ENCODE data around the gene COMMD10.

Gene COMMD10

GRCh38 chr5:116297296-116297814 is 212.5 kb downstream of the COMMD10 start:
- DNase-seq, result no peak

- no peak for DNase-seq
Observed at GRCh38 chr5:116299746-116300640, 215.2 kb downstream of the COMMD10 start.

GRCh38 chr5:116301110-116301509 is 216.3 kb downstream of the COMMD10 start:
- DNase-seq, result no peak

- no peak for DNase-seq
Observed at GRCh38 chr5:116303340-116303739, 218.5 kb downstream of the COMMD10 start.

- DNase-seq, result no peak
Observed at GRCh38 chr5:116303810-116304209, 219.0 kb downstream of the COMMD10 start.

- no peak for DNase-seq
Observed at GRCh38 chr5:116305899-116306298, 221.1 kb downstream of the COMMD10 start.

GRCh38 chr5:116306846-116307245 is 222.0 kb downstream of the COMMD10 start:
- no peak for DNase-seq

GRCh38 chr5:116308391-116308790 is 223.6 kb downstream of the COMMD10 start:
- DNase-seq, result no peak

- no peak for DNase-seq
Observed at GRCh38 chr5:116313366-116313765, 228.5 kb downstream of the COMMD10 start.

GRCh38 chr5:116315531-116315930 is 230.7 kb downstream of the COMMD10 start:
- DNase-seq, result no peak

GRCh38 chr5:116318091-116318854 is 233.4 kb downstream of the COMMD10 start:
- no peak for DNase-seq

- no peak for DNase-seq
Observed at GRCh38 chr5:116320486-116320885, 235.7 kb downstream of the COMMD10 start.

GRCh38 chr5:116329503-116329902 is 244.7 kb downstream of the COMMD10 start:
- no peak for DNase-seq

- DNase-seq, result no peak
Observed at GRCh38 chr5:116340799-116341198, 256.0 kb downstream of the COMMD10 start.
